A673 (cell line): ENCODE data around the gene PSG2.
"Not testable (repeated sequence)": the region's sequence is repeated elsewhere in the genome, so short reads cannot be mapped to it uniquely, and the experiment has no call there.

ENCODE experiments used
- CTCF ChIP-seq: fragments of 300-800, 200-600 bp; sonication (generic); conservative IDR thresholded peaks from 2 replicates; pipeline ENCODE4 v1.5.1; 2017; ENCODE audit warnings: low read depth, mild to moderate bottlenecking, antibody characterized with exemption, low read length, moderate library complexity, mixed read lengths
- EZH2 ChIP-seq: fragments of 200-600 bp; sonication (generic); IDR thresholded peaks from 2 replicates; pipeline ENCODE4 v1.6.1; 2017; ENCODE audit warnings: borderline replicate concordance, low read depth, mild to moderate bottlenecking, mixed read lengths, antibody characterized with exemption, low read length; ENCODE audit not compliant: poor library complexity, severe bottlenecking

GRCh38 chr19:43082601-43083000 is at the start of gene PSG2:
- TF ChIP-seq CTCF, EZH2: not testable (repeated sequence)
